NCI-H345 treated with DMSO at 0.1 percent for 48 hours (cell line): Measurements from ENCODE around the gene ATP2A3.

Experiments
- DNase-seq: peaks from one replicate; lab custom pipeline; 2025; ENCODE audit not compliant: unreplicated experiment; lab: John Stamatoyannopoulos, UW

The ATP2A3 gene

GRCh38 chr17:3913531-3914311 lies 50.5 kb downstream of the ATP2A3 start:
- DNase-seq, result no peak

DNA sequence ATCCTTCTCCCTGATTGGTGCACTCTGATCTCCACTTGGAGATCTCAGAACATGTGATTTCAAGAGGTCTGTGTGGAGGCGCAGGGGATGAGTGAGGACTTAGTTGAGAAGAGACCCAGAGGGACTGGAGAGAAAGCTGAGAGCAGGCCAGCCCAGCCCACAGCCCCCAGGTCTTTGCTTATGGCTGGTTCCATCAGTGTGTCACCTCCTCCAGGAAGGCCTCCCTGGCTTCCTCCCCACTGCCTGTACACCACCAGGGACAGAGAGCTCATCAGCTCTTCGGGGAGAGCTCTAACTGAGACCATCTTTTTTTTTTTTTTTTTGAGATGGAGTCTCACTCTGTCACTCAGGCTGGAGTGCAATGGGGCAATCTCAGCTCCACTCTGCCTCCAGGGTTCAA lies 51.4 kb downstream of the ATP2A3 start:
- no peak for DNase-seq

- DNase-seq, result peak; percentile 36
Measured at GRCh38 chr17:3911271-3912053, 52.8 kb downstream of the ATP2A3 start.

DNA sequence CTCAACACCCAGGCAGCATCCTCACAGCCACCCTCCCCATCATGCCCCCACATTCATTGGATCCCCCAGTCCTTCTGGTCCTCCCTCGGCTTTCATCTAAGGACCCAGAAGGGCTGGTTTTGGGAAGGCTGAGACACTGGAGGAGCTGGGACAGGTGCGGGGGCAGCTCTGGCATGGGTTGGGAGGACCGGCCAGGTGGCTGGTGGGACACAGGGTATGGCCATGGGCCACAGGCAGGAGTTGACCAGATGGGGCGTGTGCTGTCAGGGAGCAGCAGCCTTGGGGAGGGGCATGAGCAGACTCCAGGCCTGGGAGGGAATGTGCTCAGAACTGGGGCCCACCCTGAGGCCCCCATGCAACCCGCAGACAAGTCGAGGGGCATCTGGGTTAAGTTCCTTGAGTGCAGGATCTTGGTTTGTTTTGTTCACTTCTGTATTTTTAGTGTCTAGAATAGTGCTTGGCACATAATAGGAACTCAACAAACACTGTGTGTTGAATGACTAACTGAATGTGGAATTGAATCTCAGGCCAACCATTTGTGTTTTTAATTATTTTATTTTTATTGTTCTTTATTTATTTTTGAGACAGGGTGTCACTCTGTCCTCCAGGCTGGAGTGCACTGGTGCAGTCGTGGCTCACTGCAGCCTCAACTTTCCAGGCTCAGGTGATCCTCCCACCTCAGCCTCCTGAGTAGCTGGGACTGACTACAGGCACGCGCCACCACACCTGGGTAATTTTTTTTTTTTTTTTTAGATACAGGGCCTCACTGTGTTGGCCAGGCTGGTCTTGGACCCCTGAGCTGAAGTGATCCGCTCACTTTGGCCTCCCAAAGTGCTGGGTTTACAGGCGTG lies 53.6 kb downstream of the ATP2A3 start:
- DNase-seq, result no peak

GRCh38 chr17:3909257-3909656 lies 55.0 kb downstream of the ATP2A3 start:
- DNase-seq, result no peak

DNA sequence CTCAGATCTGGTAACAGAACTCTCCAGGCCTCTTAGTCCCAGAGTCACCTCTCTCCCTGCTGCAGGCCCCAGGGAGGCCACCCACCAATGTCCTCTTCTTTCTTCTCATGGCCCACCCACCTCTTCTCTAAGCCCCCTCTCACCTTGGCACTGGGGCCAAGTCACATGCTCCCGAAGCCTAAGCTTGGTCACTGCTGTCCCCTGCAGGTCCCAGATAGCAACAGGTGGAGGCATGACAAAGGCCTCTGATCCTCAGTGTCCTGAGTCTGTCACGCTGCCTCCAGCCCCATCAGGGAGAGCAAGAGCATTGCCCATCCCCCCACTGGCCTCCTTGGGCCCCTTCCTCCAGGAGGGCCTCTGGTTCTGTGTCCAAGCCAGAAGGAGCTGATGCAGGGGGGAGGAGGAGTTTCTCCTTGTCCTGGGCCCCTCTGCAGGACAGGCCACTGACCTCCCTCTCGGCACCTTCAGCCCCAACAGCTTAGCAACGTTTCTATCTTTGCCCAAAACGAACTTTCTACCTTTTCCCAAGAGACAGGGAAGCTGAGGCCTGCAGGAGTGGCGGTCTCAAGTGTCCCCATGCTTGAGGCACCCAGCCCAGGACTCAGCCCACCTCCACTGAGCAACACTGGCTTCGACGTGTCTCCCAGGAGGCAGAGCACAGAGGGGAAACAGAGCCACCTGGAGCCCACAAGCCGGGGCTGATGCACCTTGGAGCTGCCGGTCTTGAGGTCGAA lies 56.6 kb downstream of the ATP2A3 start:
- no peak for DNase-seq

- no peak for DNase-seq
Measured at GRCh38 chr17:3906881-3907280, 57.4 kb downstream of the ATP2A3 start.

DNA sequence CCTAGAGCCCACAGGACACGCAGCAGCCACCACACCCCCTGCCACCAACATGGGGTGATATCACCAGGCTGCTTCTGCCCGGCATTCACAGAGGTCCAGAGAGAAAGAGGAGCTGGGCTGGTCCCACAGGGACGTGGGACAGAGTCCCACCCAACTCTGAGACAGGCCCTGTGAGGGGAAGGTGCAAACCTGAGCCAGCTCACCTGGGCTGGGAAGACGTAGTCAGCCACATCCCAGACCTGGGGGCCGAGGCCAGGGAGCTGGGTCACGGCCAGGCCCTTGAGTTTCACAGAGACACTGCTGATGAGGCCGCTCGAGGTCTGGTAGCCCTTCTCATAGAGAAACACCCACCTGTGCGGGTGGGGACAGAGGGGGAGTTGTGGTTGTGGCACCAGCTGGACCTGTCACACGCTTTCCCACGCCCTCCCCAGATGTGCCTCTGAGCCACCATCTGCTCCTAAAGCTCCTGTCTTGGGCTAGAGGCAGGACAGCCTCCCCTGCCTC lies 59.2 kb downstream of the ATP2A3 start:
- DNase-seq, result no peak

GRCh38 chr17:3904501-3904900 lies 59.7 kb downstream of the ATP2A3 start:
- no peak for DNase-seq

DNA sequence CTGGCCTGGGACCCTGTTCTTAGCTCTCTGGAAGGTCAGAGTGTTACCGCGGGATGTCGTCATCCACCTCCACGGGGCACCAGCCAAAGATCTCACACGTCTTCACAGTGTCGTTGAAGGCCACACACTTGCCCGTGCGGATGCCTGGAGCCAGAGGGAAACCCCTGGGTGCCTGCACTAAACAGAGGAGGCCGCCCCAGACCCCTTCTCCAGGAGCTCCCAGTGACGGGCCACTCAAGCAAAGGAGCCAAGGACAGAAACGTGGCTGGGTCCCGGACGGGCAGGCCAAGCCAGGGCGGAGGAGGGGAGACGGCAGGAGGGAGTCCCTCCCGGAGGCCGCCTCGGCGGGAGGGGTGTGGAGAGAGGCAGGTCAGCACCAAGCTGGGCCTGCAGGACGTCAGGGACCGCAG lies 60.4 kb downstream of the ATP2A3 start:
- DNase-seq, result no peak

GRCh38 chr17:3903051-3903825 lies 61.0 kb downstream of the ATP2A3 start:
- no peak for DNase-seq

DNA sequence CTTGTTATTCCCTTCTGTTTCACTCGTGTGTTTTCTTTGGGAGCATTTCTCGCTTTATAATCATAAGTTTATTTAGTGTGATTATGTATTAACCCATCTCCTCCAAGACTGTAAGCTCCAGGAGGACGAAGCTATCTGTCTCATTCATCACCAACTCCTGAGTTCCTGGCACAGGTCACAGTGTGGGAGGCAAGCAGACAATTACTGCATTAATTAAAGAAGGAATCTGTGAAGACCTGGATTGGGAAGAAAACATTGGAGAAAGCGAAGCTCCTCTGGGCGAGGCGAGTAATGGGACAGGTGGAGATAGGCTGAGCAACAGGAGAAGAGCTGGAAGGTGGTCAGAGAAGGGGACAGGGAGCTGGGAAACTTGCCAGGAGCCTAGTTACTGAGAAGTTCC lies 63.6 kb downstream of the ATP2A3 start:
- no peak for DNase-seq

DNA sequence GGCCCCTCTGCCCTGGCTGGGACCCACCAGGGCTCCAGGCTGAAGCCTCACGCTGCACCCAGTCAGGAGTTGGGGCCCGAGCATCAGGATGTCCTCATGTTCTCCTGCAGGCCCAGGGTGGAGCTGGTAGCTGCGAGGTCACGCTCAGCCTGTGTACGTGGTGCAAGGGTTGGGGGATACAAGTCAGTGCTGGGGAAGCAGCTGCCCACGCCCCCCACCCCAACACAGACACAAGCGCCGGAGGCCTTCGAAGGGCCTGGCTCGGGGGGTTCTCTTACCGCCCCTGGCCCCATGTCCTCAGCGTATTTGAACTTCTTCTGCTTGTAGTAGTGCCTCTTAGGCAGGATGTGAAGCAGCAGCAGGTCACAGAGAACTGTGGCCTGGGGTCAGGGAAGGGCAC lies 66.5 kb downstream of the ATP2A3 start:
- DNase-seq, result no peak

DNA sequence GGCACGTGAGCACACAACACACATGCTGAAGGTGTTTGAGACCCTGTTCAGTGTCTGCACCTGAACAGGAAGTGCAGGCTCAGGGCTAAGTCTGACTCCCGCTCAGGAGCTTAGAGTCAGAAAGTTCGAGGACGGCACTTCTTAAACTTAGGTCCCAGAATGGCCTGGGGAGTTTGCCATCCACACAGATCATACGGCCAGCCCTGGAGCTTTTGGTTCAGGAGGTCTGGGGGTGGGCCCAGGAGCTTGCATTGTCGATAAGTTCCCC lies 67.3 kb downstream of the ATP2A3 start:
- DNase-seq, result no peak

DNA sequence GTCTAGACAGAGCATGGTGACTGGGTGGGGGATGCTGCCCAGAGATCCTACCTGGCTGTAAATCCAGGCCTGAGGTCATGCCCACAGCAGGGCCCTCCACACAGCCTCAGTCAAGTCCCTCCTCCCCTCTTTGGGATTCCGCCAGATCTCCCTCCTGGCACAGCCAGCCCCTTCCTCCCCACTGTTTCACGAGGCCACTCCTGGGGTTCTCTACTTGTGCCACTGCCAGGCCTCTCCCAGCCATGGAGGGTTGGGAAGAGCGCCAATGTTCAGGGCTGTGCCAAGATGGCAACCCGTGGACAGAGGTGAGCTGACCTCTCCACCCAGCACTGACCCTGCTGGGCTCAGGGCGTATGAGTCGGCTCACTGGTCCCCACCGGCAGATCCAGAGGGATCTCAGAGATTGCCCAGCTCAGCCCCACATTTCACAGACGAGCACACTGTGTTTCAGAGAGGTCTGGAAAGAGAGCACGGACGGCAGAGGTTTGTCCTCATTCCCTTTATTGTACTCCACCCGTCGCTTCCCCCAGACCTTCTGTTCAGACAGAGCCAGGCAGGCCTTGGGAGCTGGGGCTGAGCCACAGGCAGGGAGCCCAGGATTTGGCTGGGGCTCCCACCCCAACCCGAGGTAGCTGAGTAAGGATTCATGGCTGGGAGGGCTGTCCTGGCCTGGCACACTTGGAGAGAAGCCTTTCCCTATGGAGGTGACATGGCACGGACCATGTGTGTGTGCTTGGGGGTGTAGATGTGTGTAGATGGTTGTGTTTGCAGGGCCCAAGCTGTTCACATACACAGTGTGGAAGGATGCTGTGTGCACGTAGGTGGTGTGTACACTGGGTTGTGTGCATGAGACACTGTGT lies 67.9 kb downstream of the ATP2A3 start:
- DNase-seq, result no peak

- no peak for DNase-seq
Measured at GRCh38 chr17:3895354-3895753, 68.9 kb downstream of the ATP2A3 start.

- DNase-seq, result no peak
Measured at GRCh38 chr17:3894911-3895343, 69.3 kb downstream of the ATP2A3 start.

- DNase-seq, result no peak
Measured at GRCh38 chr17:3894188-3894587, 70.0 kb downstream of the ATP2A3 start.

DNA sequence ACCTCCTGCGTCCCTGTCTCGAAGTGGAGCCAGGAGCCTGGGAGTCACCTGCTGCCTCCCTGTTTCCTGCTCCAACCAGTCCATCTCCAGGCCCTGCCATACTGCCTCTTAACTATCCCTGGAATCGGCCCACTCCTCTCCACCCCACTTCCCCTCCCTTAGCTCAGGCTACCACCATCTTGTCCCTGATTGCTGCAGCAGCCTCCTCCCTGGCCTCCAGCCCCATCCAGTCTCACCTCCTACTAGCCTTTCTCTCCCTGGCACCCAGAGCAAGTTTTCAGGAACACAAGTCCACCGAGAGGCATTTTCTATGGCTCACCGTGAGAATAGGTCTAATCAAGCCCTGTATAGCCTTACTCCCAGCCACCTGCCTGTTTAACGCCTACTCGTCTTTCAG lies 70.5 kb downstream of the ATP2A3 start:
- DNase-seq, result no peak
